Stomach smooth muscle (tissue), 2 donors: Measurements from ENCODE around the gene ERC1.
"Not testable (repeated sequence)": the region's sequence is repeated elsewhere in the genome, so short reads cannot be mapped to it uniquely, and the experiment has no call there.

ENCODE experiments used
- H3K27ac ChIP-seq: one replicate; pipeline ENCODE4 v1.7.0; 2013; ENCODE audit warnings: mild to moderate bottlenecking, low read length, inconsistent platforms
- H3K27me3 ChIP-seq, 2 donors: one replicate each; pipeline ENCODE4 v1.7.0; 2013; ENCODE audit warnings: low read length in 2 of 2; ENCODE audit not compliant: insufficient read depth in 2 of 2, control insufficient read depth in 1 of 2
- H3K36me3 ChIP-seq, 2 donors: one replicate each; pipeline ENCODE4 v1.7.0; 2013; ENCODE audit warnings: low read length in 2 of 2; ENCODE audit not compliant: control insufficient read depth in 2 of 2, insufficient read depth in 2 of 2
- H3K4me1 ChIP-seq: one replicate; pipeline ENCODE4 v1.7.0; 2013; ENCODE audit warnings: low read length; ENCODE audit not compliant: control insufficient read depth, insufficient read depth
- H3K4me3 ChIP-seq, 2 donors: one replicate each; pipeline ENCODE4 v1.7.0; 2013; ENCODE audit warnings: low read length in 2 of 2
- H3K9ac ChIP-seq, 2 donors: one replicate each; pipeline ENCODE4 v1.7.0; 2013; ENCODE audit warnings: low read length in 2 of 2, mild to moderate bottlenecking in 1 of 2
- H3K9me3 ChIP-seq, 2 donors: one replicate each; pipeline ENCODE4 v1.7.0; 2013; ENCODE audit warnings: low read length in 2 of 2; ENCODE audit not compliant: control insufficient read depth in 2 of 2
- donor health status: healthy.
- donor health status: Pancreatic carcinoma.

ERC1 gene

DNA sequence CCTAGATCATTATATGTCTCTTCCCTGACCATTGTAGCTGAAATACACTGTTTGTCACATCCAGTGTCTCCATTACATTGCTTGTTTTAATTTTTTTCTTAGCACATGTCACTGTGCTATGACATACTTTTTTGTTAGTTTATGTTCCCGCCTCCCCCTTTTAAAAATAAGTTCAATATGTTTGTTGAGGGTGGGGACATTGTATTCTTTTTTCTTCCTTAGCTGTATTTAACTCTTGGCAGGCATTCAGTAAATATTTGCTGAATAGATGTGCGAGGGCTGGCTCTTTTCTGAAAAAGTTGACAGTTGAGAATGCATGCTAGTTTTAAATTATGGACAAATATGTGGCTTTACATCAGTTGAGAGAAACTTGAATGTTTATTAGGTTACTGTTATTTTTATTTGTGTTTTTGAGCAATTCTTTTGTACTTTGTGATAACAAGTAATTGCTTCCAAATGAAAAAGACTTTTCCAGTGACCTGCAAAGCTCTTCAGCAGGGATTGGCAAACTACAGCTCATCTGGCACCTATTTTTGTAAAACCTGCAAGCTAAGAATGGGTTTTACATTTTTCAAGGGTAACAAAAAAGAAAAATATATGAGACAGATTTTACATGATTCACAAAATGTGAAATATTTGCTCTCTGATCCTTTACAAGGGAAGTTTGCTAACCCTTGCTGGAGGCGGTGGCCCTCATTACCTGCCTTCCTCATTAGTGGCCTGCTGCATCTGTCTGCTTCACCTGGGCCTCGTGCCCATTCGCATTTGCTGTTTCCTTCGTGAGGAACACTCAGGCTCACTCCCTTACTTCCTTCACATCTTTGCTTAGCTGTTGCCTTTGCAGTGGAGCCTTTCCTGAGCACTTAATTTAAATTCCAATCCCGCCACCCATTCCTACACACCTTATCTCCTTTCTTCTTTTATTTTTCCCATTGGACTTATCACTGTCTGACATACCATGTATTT lies 229.4 kb downstream of the ERC1 start:
- no peaks in the 10 kb centered on the region for H3K27me3 ChIP-seq
- H3K27ac ChIP-seq: no peak overlapping the region
- no peaks in the 10 kb centered on the region for H3K36me3 ChIP-seq
- H3K9ac ChIP-seq: no peak overlapping the region
- H3K9me3 ChIP-seq: no peaks in the 10 kb centered on the region
- no peak overlapping the region for H3K4me3 ChIP-seq
- peaks cover 22% of the 10 kb centered on the region for H3K4me1 ChIP-seq

- Histone ChIP-seq H3K4me3 (no peak overlapping the region), H3K27ac (no peak overlapping the region), H3K9ac (no peak overlapping the region)
These were observed 232.0 kb downstream of the ERC1 start for GRCh38 chr12:1222858-1223639.

GRCh38 chr12:1226951-1227350 lies 235.9 kb downstream of the ERC1 start:
- no peaks in the 10 kb centered on the region for H3K4me1 ChIP-seq
- no peak overlapping the region for H3K4me3 ChIP-seq
- no peaks in the 10 kb centered on the region for H3K9me3 ChIP-seq
- no peak overlapping the region for H3K27ac ChIP-seq
- H3K36me3 ChIP-seq: no peaks in the 10 kb centered on the region
- no peak overlapping the region for H3K9ac ChIP-seq
- H3K27me3 ChIP-seq: no peaks in the 10 kb centered on the region

More at GRCh38 chr12:1222858-1223639, 232.0 kb downstream of the ERC1 start:
- Histone ChIP-seq H3K36me3 (no peaks in the 10 kb centered on the region), H3K27me3 (no peaks in the 10 kb centered on the region), H3K9me3 (no peaks in the 10 kb centered on the region), H3K4me1 (peaks cover 7% of the 10 kb centered on the region)

GRCh38 chr12:1234073-1234472 lies 243.1 kb downstream of the ERC1 start:
- no peaks in the 10 kb centered on the region for H3K4me1 ChIP-seq
- no peak overlapping the region for H3K9ac ChIP-seq
- peaks cover 0 to 6% of the 10 kb centered on the region in 2 donors for H3K36me3 ChIP-seq
- no peaks in the 10 kb centered on the region for H3K27me3 ChIP-seq
- H3K27ac ChIP-seq: no peak overlapping the region
- no peak overlapping the region for H3K4me3 ChIP-seq
- H3K9me3 ChIP-seq: no peaks in the 10 kb centered on the region

GRCh38 chr12:1246637-1247036 lies 255.6 kb downstream of the ERC1 start:
- Histone ChIP-seq H3K27me3 (no peaks in the 10 kb centered on the region), H3K4me1 (no peaks in the 10 kb centered on the region), H3K36me3 (no peaks in the 10 kb centered on the region), H3K27ac (no peak overlapping the region), H3K9me3 (no peaks in the 10 kb centered on the region), H3K4me3 (no peak overlapping the region), H3K9ac (no peak overlapping the region)

DNA sequence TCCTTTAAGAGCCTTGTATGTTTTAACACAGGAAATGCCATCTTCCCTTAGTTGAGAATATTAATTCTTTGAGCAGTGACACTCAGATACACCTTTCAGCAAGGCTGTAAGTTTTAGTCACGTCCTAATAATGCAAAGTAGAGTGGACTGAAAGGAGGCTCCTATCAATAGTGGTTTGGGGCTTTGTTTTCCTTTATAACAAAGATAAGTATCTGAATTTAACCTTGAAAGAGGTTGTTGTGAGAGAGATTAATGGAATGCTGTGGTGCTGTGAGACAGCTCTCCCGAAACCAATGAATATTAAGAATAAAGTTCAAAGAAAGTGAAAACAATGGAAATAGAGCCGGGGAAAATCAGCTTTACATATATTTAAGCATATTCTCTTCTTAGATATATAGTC lies 259.6 kb downstream of the ERC1 start:
- H3K9me3 ChIP-seq: no peaks in the 10 kb centered on the region
- no peak overlapping the region for H3K9ac ChIP-seq
- H3K4me3 ChIP-seq: no peak overlapping the region
- H3K36me3 ChIP-seq: no peaks in the 10 kb centered on the region
- H3K27me3 ChIP-seq: no peaks in the 10 kb centered on the region
- no peak overlapping the region for H3K27ac ChIP-seq
- no peaks in the 10 kb centered on the region for H3K4me1 ChIP-seq

- Histone ChIP-seq H3K27ac (no peak overlapping the region), H3K9me3 (no peaks in the 10 kb centered on the region), H3K9ac (no peak overlapping the region), H3K27me3 (no peaks in the 10 kb centered on the region), H3K36me3 (no peaks in the 10 kb centered on the region), H3K4me1 (no peaks in the 10 kb centered on the region), H3K4me3 (no peak overlapping the region)
These were observed 261.7 kb downstream of the ERC1 start for GRCh38 chr12:1252758-1253157.

- not testable (repeated sequence) for H3K9me3 ChIP-seq, H3K36me3 ChIP-seq, H3K27ac ChIP-seq, H3K27me3 ChIP-seq, H3K4me1 ChIP-seq, H3K4me3 ChIP-seq, H3K9ac ChIP-seq
These were observed 264.1 kb downstream of the ERC1 start for GRCh38 chr12:1255125-1255524.

DNA sequence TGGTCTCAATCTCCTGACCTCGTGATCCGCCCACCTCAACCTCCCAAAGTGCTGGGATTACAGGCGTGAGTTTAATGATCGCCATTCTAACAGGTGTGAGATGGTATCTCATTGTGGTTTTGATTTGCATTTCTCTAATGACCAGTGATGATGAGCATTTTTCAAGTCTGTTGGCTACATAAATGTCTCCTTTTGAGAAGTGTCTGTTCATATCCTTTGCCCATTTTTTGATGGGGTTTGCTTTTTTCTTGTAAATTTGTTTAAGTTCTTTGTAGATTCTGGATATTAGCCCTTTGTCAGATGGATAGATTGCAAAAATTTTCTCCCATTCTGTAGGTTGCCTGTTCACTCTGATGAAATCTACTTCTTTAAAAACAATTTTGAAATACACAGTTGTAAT lies 264.8 kb downstream of the ERC1 start:
- H3K4me1 ChIP-seq, H3K9ac ChIP-seq, H3K27ac ChIP-seq, H3K27me3 ChIP-seq, H3K4me3 ChIP-seq, H3K9me3 ChIP-seq, H3K36me3 ChIP-seq: not testable (repeated sequence)

DNA sequence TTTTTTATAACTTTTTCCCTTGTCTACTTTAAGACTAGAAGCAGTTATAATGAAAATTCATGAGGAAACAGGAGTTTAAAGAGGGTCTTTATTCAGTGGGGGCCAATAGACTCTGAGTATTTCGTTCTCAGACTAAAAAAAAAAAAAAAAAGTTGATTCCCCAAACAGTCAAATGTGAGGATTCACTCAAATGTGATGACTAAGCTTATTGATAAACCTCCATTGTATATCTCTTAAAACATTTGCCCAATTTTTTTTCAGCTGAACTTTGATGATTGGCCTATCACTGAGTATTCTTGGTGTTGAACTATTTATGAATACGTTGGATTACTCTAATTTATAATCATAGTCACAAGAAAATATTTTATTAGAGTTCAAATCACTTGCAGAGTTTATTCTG lies 265.3 kb downstream of the ERC1 start:
- H3K27ac ChIP-seq: no peak overlapping the region
- no peak overlapping the region for H3K9ac ChIP-seq
- H3K27me3 ChIP-seq: no peaks in the 10 kb centered on the region
- no peaks in the 10 kb centered on the region for H3K4me1 ChIP-seq
- H3K9me3 ChIP-seq: no peaks in the 10 kb centered on the region
- H3K36me3 ChIP-seq: no peaks in the 10 kb centered on the region
- no peak overlapping the region for H3K4me3 ChIP-seq

GRCh38 chr12:1256991-1257390 lies 266.0 kb downstream of the ERC1 start:
- Histone ChIP-seq H3K4me1 (no peaks in the 10 kb centered on the region), H3K9me3 (no peaks in the 10 kb centered on the region), H3K27me3 (no peaks in the 10 kb centered on the region), H3K36me3 (no peaks in the 10 kb centered on the region), H3K27ac (no peak overlapping the region), H3K4me3 (no peak overlapping the region), H3K9ac (no peak overlapping the region)
